ENCODE data around the gene F10. TPM values are rescaled to one million over a fixed set of nuclear protein-coding genes. Genes with fewer than 3 reads are reported as not detected.

Gene F10
- total RNA-seq, 3 donors from 2014 or later (not counting 1 experiment from before 2014, with no cell fraction given), result not detected

GRCh38 chr13:113143466-113144254 is 21.1 kb downstream of the F10 start:
- WGBS (ENCODE audit: insufficient coverage), result 90% methylated on average over 39 of the region's 39 CpGs
- Mint-ChIP-seq H3K27me3 (ENCODE audit: low read depth in 2 of 2) (peaks cover 0 to 12% of the 10 kb centered on the region in 2 donors), H3K4me1 (no peaks in the 10 kb centered on the region), H3K27ac (no peak overlapping the region), H3K36me3 (no peaks in the 10 kb centered on the region), H3K4me3 (no peak overlapping the region), H3K9me3 (no peaks in the 10 kb centered on the region)
- intact Hi-C loops (cut with micrococcal nuclease), result no loop called here
- H3K27ac ChIP-seq (ENCODE audit: low read length), result no peak overlapping the region
- no peaks in the 10 kb centered on the region for H3K36me3 ChIP-seq (ENCODE audit: control insufficient read depth, insufficient read depth, low read length)
- no peak for ATAC-seq
- no peaks in the 10 kb centered on the region for H3K27me3 ChIP-seq (ENCODE audit: control insufficient read depth, insufficient read depth, low read length)
- no peaks in the 10 kb centered on the region for H3K9me3 ChIP-seq (ENCODE audit: control insufficient read depth, insufficient read depth, low read length)
- H3K4me3 ChIP-seq (ENCODE audit: low read length), result no peak overlapping the region
- TF ChIP-seq CTCF (IDR thresholded peaks at IDR 0.05), result no peak
- no peaks in the 10 kb centered on the region for H3K4me1 ChIP-seq (ENCODE audit: control insufficient read depth, insufficient read depth, low read length)
- DNase-seq, result no peak

- H3K27me3 Mint-ChIP-seq (ENCODE audit: low read depth in 2 of 2), result peaks cover 0 to 12% of the 10 kb centered on the region in 2 donors
- no peak overlapping the region for H3K4me3 ChIP-seq (ENCODE audit: low read length)
- no peaks in the 10 kb centered on the region for H3K27me3 ChIP-seq (ENCODE audit: control insufficient read depth, insufficient read depth, low read length)
- no peak overlapping the region for H3K27ac ChIP-seq (ENCODE audit: low read length)
- DNase-seq, result no peak
- no peaks in the 10 kb centered on the region for H3K9me3 ChIP-seq (ENCODE audit: control insufficient read depth, insufficient read depth, low read length)
- 90% methylated on average over 9 of the region's 12 CpGs for WGBS (ENCODE audit: insufficient coverage)
- H3K4me1 Mint-ChIP-seq, result no peaks in the 10 kb centered on the region
- intact Hi-C loops (cut with micrococcal nuclease), result no loop called here
- ATAC-seq, result no peak
- no peak overlapping the region for H3K4me3 Mint-ChIP-seq
- H3K9me3 Mint-ChIP-seq, result no peaks in the 10 kb centered on the region
- H3K27ac Mint-ChIP-seq, result no peak overlapping the region
- no peak for TF ChIP-seq CTCF (IDR thresholded peaks at IDR 0.05)
- no peaks in the 10 kb centered on the region for H3K4me1 ChIP-seq (ENCODE audit: control insufficient read depth, insufficient read depth, low read length)
- no peaks in the 10 kb centered on the region for H3K36me3 Mint-ChIP-seq
- no peaks in the 10 kb centered on the region for H3K36me3 ChIP-seq (ENCODE audit: control insufficient read depth, insufficient read depth, low read length)
These were observed 21.6 kb downstream of the F10 start for GRCh38 chr13:113144255-113144629.

- Histone ChIP-seq H3K4me3 (ENCODE audit: low read length) (no peak overlapping the region), H3K36me3 (ENCODE audit: control insufficient read depth, insufficient read depth, low read length) (no peaks in the 10 kb centered on the region), H3K27ac (ENCODE audit: low read length) (no peak overlapping the region), H3K4me1 (ENCODE audit: control insufficient read depth, insufficient read depth, low read length) (no peaks in the 10 kb centered on the region), H3K27me3 (ENCODE audit: control insufficient read depth, insufficient read depth, low read length) (no peaks in the 10 kb centered on the region), H3K9me3 (ENCODE audit: control insufficient read depth, insufficient read depth, low read length) (no peaks in the 10 kb centered on the region)
- peaks cover 0 to 15% of the 10 kb centered on the region in 2 donors for H3K27me3 Mint-ChIP-seq (ENCODE audit: low read depth in 2 of 2)
- no peak overlapping the region for H3K27ac Mint-ChIP-seq
- ATAC-seq, result no peak
- no peaks in the 10 kb centered on the region for H3K36me3 Mint-ChIP-seq
- H3K4me1 Mint-ChIP-seq, result no peaks in the 10 kb centered on the region
- no peak overlapping the region for H3K4me3 Mint-ChIP-seq
- WGBS (ENCODE audit: insufficient coverage), result 80% methylated on average over 10 of the region's 12 CpGs
- intact Hi-C loops (cut with micrococcal nuclease), result no loop called here
- no peak for TF ChIP-seq CTCF (IDR thresholded peaks at IDR 0.05)
- no peaks in the 10 kb centered on the region for H3K9me3 Mint-ChIP-seq
- DNase-seq, result no peak
These were observed 22.9 kb downstream of the F10 start for GRCh38 chr13:113145496-113145895.
